GM23248 (cell line): ENCODE results near the gene ZER1.

ENCODE experiments used
- EZH2 ChIP-seq: fragments of 200-600 bp; sonication (generic); IDR thresholded peaks from 2 replicates; pipeline ENCODE4 v1.6.1; 2018; ENCODE audit warnings: antibody characterized with exemption, mild to moderate bottlenecking; ENCODE audit not compliant: insufficient read depth, poor library complexity, severe bottlenecking
- EZH2phosphoT487 ChIP-seq: fragments of 200-600 bp; sonication (generic); IDR thresholded peaks from 2 replicates; pipeline ENCODE4 v1.6.1; 2018; ENCODE audit warnings: antibody characterized with exemption, moderate library complexity, mild to moderate bottlenecking, low read depth; ENCODE audit not compliant: insufficient read depth

DNA sequence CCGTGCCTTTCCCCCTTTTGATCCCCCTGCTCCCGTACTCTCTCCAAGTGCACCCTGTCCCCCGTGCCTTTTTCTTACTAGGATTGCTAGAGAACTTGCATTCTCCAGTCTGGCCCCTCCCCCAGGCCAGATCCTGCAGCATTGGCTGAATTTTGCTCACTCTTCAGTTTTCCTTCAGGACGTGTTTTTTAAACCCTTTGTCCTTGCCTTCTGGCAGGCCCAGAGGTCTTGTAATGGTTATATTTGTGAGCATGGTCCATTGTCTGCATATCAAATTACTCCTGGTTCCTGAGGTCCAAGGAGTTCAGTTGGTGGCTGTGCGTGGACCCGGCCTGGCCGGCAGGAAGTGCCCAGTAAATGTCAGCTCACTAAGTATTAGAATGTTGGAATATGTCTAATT lies 15.9 kb upstream of the ZER1 start:
- TF ChIP-seq EZH2 (no peak), EZH2phosphoT487 (no peak)
